H9 (cell line): Measurements from ENCODE around the gene E2F1. TPM values are rescaled to one million over a fixed set of nuclear protein-coding genes. Genes with fewer than 3 reads are reported as not detected.

Source experiments
- DNase-seq: peaks from one replicate; pipeline ENCODE4 v3.0.0-alpha.2; 2017
- H2AFZ ChIP-seq: one replicate; pipeline ENCODE4 v1.6.1; 2013; ENCODE audit warnings: mild to moderate bottlenecking, low read length, control low read depth, moderate library complexity
- H2AK5ac ChIP-seq: 2 replicates; pipeline ENCODE4 v1.6.1; 2013; ENCODE audit warnings: low read length, control low read depth, mixed read lengths; ENCODE audit not compliant: insufficient read length
- H2BK120ac ChIP-seq: one replicate; pipeline ENCODE4 v1.6.1; 2013; ENCODE audit warnings: low read depth, mild to moderate bottlenecking, low read length, control low read depth, inconsistent platforms; ENCODE audit not compliant: poor library complexity, severe bottlenecking
- H2BK12ac ChIP-seq: 2 replicates; pipeline ENCODE4 v1.6.1; 2013; ENCODE audit warnings: low read length, control low read depth, mixed read lengths, low read depth; ENCODE audit not compliant: insufficient read length
- H2BK15ac ChIP-seq: 2 replicates; pipeline ENCODE4 v1.6.1; 2013; ENCODE audit warnings: low read depth, low read length, control low read depth
- H2BK20ac ChIP-seq: one replicate; pipeline ENCODE4 v1.6.1; 2013; ENCODE audit warnings: low read depth, mild to moderate bottlenecking, low read length, control low read depth, inconsistent platforms; ENCODE audit not compliant: poor library complexity, severe bottlenecking
- H2BK5ac ChIP-seq: 2 replicates; pipeline ENCODE4 v1.6.1; 2013; ENCODE audit warnings: low read length, control low read depth, mixed read lengths; ENCODE audit not compliant: insufficient read length
- H3K14ac ChIP-seq: 2 replicates; pipeline ENCODE4 v1.6.1; 2013; ENCODE audit warnings: low read length, control low read depth; ENCODE audit not compliant: insufficient read depth
- H3K18ac ChIP-seq: 2 replicates; pipeline ENCODE4 v1.6.1; 2013; ENCODE audit warnings: low read depth, mild to moderate bottlenecking, mixed read lengths, low read length, control low read depth; ENCODE audit not compliant: insufficient read length
- H3K23ac ChIP-seq: 2 replicates; pipeline ENCODE4 v1.6.1; 2013; ENCODE audit warnings: low read length, control low read depth, mixed read lengths, low read depth; ENCODE audit not compliant: insufficient read length
- H3K23me2 ChIP-seq: 2 replicates; pipeline ENCODE4 v1.6.1; 2013; ENCODE audit warnings: low read depth, mild to moderate bottlenecking, mixed read lengths, low read length, control low read depth; ENCODE audit not compliant: insufficient read length, poor library complexity, severe bottlenecking
- H3K27ac ChIP-seq: 2 replicates; pipeline ENCODE4 v1.5.1; 2013; ENCODE audit warnings: low read length, control low read depth, mixed read lengths, low read depth; ENCODE audit not compliant: insufficient read length
- H3K27me3 ChIP-seq: 2 replicates; pipeline ENCODE4 v1.6.1; 2013; ENCODE audit warnings: low read length, control low read depth, inconsistent platforms; ENCODE audit not compliant: insufficient read depth
- H3K4ac ChIP-seq: 2 replicates; pipeline ENCODE4 v1.6.1; 2013; ENCODE audit warnings: low read depth, mild to moderate bottlenecking, control low read depth, inconsistent platforms, low read length, moderate library complexity
- H3K4me1 ChIP-seq: 2 replicates; pipeline ENCODE4 v1.6.1; 2013; ENCODE audit warnings: low read length, control low read depth, inconsistent platforms; ENCODE audit not compliant: insufficient read depth
- H3K4me2 ChIP-seq: 2 replicates; pipeline ENCODE4 v1.6.1; 2013; ENCODE audit warnings: low read length, control low read depth, mixed read lengths; ENCODE audit not compliant: insufficient read length, insufficient read depth
- H3K56ac ChIP-seq: 2 replicates; pipeline ENCODE4 v1.6.1; 2013; ENCODE audit warnings: low read depth, mild to moderate bottlenecking, mixed read lengths, low read length, control low read depth; ENCODE audit not compliant: insufficient read length
- H3K79me1 ChIP-seq: 2 replicates; pipeline ENCODE4 v1.6.1; 2013; ENCODE audit warnings: low read depth, mild to moderate bottlenecking, moderate library complexity, low read length, control low read depth, inconsistent platforms; ENCODE audit not compliant: insufficient read depth, poor library complexity, severe bottlenecking
- H3K79me2 ChIP-seq: 2 replicates; pipeline ENCODE4 v1.6.1; 2013; ENCODE audit warnings: low read length, control low read depth, inconsistent platforms; ENCODE audit not compliant: insufficient read depth
- H3K9ac ChIP-seq: 2 replicates; pipeline ENCODE4 v1.6.1; 2013; ENCODE audit warnings: low read length, control low read depth, mixed read lengths; ENCODE audit not compliant: insufficient read length; ENCODE audit errors: extremely low read depth
- H3K9me3 ChIP-seq: one replicate; pipeline ENCODE4 v1.6.1; 2013; ENCODE audit warnings: low read depth, low read length, inconsistent platforms; ENCODE audit not compliant: control insufficient read depth
- H3T11ph ChIP-seq: one replicate; pipeline ENCODE4 v1.6.1; 2013; ENCODE audit warnings: mild to moderate bottlenecking, low read length, control low read depth, inconsistent platforms
- H4K20me1 ChIP-seq: one replicate; pipeline ENCODE4 v1.6.1; 2013; ENCODE audit not compliant: control insufficient read depth, insufficient read length, insufficient read depth
- H4K5ac ChIP-seq: 2 replicates; pipeline ENCODE4 v1.6.1; 2013; ENCODE audit warnings: low read depth, mild to moderate bottlenecking, mixed read lengths, low read length, control low read depth; ENCODE audit not compliant: insufficient read length
- H4K8ac ChIP-seq: replicated peaks from 2 replicates; pipeline ENCODE4 v1.6.1; 2013; ENCODE audit warnings: low read length, control low read depth, mixed read lengths, low read depth; ENCODE audit not compliant: insufficient read length
- H4K91ac ChIP-seq: 2 replicates; pipeline ENCODE4 v1.6.1; 2013; ENCODE audit warnings: low read depth, mild to moderate bottlenecking, moderate library complexity, mixed read lengths, low read length, control low read depth; ENCODE audit not compliant: insufficient read length
- H3K27ac Mint-ChIP-seq, 3 experiments: 2 replicates in 2 of 3; 3 replicates in 1 of 3; pipeline ENCODE4 v1.8.0; 2020 to 2021; ENCODE audit warnings: mixed read lengths in 3 of 3, mild to moderate bottlenecking in 1 of 3, moderate library complexity in 1 of 3
- H3K27me3 Mint-ChIP-seq: 2 replicates; pipeline ENCODE4 v1.8.0; 2021; ENCODE audit warnings: low read depth, mild to moderate bottlenecking, moderate library complexity, mixed read lengths
- H3K36me3 Mint-ChIP-seq, 3 experiments: 2 replicates in 2 of 3; 3 replicates in 1 of 3; pipeline ENCODE4 v1.8.0; 2020 to 2021; ENCODE audit warnings: low read depth in 3 of 3, mixed read lengths in 3 of 3; ENCODE audit not compliant: insufficient read depth in 1 of 3
- H3K4me1 Mint-ChIP-seq, 2 experiments: 2 replicates each; pipeline ENCODE4 v1.8.0; 2020; ENCODE audit warnings: mixed read lengths in 2 of 2
- H3K4me3 Mint-ChIP-seq, 2 experiments: 2 replicates in 1 of 2; 3 replicates in 1 of 2; pipeline ENCODE4 v1.8.0; 2020 to 2021; ENCODE audit warnings: mild to moderate bottlenecking in 2 of 2, mixed read lengths in 2 of 2, moderate library complexity in 1 of 2
- H3K9me3 Mint-ChIP-seq, 2 experiments: 2 replicates in 1 of 2; 3 replicates in 1 of 2; pipeline ENCODE4 v1.8.0; 2020; ENCODE audit warnings: mild to moderate bottlenecking in 2 of 2, mixed read lengths in 2 of 2, moderate library complexity in 1 of 2
- CTCF ChIP-seq: fragments of 200-600 bp; sonication (generic); conservative IDR thresholded peaks from 3 replicates; pipeline ENCODE4 v1.8.0; 2021; ENCODE audit warnings: antibody characterized with exemption, mild to moderate bottlenecking
- WGBS: extraction: QIAGEN DNeasy Blood & Tissue Kit; methylation state at CpG from one replicate; pipeline ENCODE4 v1.1.7; 2013; ENCODE audit warnings: missing lambda C conversion rate, low lambda C conversion rate, mixed read lengths; ENCODE audit not compliant: insufficient read length; ENCODE audit errors: extremely low coverage; 5-methylcytosine and 5-hydroxymethylcytosine counted together
- total RNA-seq: library from RNA; stranded (reverse); gene quantifications from 2 replicates; pipeline ENCODE4 v1.2.1, GENCODE V29; 2021

E2F1 gene
- total RNA-seq, 1 experiment from 2014 or later, result 58.7 TPM

DNA sequence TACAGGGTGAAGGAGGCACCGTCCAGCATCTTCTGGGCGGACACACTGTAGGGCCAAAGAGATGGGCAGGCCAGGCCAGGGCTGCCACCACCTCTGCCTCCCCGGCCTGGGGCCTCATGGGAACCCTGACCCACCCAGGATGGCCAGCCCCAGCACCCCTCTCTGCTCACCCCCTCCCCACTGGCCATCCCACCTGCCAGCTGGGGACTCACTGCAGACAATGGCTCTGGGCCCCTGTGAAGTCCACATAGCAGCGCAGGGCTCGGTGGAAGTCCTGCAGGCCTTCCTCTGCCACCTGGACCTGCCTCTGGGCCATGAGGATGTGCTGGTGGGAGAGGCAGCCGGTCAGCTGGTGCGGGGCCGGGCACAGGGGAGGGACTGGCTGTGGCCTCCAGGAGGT, 27.7 kb downstream of the E2F1 start:
- Mint-ChIP-seq H3K27me3 (no peaks in the 10 kb centered on the region), H3K36me3 (peaks cover 0 to 43% (median 4%) of the 10 kb centered on the region in 3 experiments; a peak in 6 of 7 replicates), H3K27ac (0 out of 7 replicates have a peak overlapping the region, but pooled peaks of 1 of the 3 experiments have one; percentile 53), H3K4me3 (no peak overlapping the region), H3K9me3 (no peaks in the 10 kb centered on the region; a peak in 1 of 5 replicates), H3K4me1 (peaks cover 23 to 24% of the 10 kb centered on the region in 2 experiments)
- H2BK12ac ChIP-seq, result no peak overlapping the region
- H2BK120ac ChIP-seq, result no peak overlapping the region
- H3K14ac ChIP-seq, result no peak overlapping the region
- H3K18ac ChIP-seq, result no peak overlapping the region
- no peak overlapping the region for H3K56ac ChIP-seq
- H3K9me3 ChIP-seq, result no peaks in the 10 kb centered on the region
- H2BK15ac ChIP-seq, result no peak overlapping the region
- WGBS, result no CpG with 5 or more reads among the region's 8 CpGs
- peaks cover 7% of the 10 kb centered on the region for H3K23me2 ChIP-seq
- no peak overlapping the region for H3K9ac ChIP-seq
- H4K5ac ChIP-seq, result no peak overlapping the region
- H3K79me2 ChIP-seq, result no peaks in the 10 kb centered on the region
- H2BK5ac ChIP-seq, result no peak overlapping the region
- no peaks in the 10 kb centered on the region for H3K4me1 ChIP-seq
- H4K20me1 ChIP-seq, result no peaks in the 10 kb centered on the region
- TF ChIP-seq CTCF, result no peak
- no peak overlapping the region for H3K27ac ChIP-seq
- no peak overlapping the region for H4K91ac ChIP-seq
- no peak overlapping the region for H2AK5ac ChIP-seq
- no peak overlapping the region for H3K4ac ChIP-seq
- H2BK20ac ChIP-seq, result no peak overlapping the region
- no peak overlapping the region for H3K4me2 ChIP-seq
- H4K8ac ChIP-seq, result no peak overlapping the region
- H3K79me1 ChIP-seq, result no peaks in the 10 kb centered on the region
- H3K23ac ChIP-seq, result no peak overlapping the region
- no peak overlapping the region for H2AFZ ChIP-seq
- no peak overlapping the region for H3T11ph ChIP-seq
- DNase-seq, result no peak
- no peaks in the 10 kb centered on the region for H3K27me3 ChIP-seq
